GM21367 (cell line): ENCODE data around the gene CSTF1.

Experiments used
- ATAC-seq: cut with Tn5 transposase; IDR thresholded peaks from one replicate; pipeline ENCODE4 v1.9.1; 2021; ENCODE audit not compliant: unreplicated experiment

The CSTF1 gene

GRCh38 chr20:56392132-56392880, at the start of gene CSTF1, which contains the start of gene AURKA:
TSS of gene CSTF1 (plus strand) at chr20:56392645. CDS start at chr20:56395553, 2,908 bp downstream.
TSS of gene AURKA (minus strand) at chr20:56392215. CDS start at chr20:56388197, 4,018 bp downstream.
- ATAC-seq, result peak; percentile 91

GRCh38 chr20:56342783-56343182, 49.7 kb upstream of the CSTF1 start:
- ATAC-seq, result no peak

GRCh38 chr20:56343861-56344381, 48.5 kb upstream of the CSTF1 start:
- peak; percentile 84 for ATAC-seq

GRCh38 chr20:56345911-56346310, 46.5 kb upstream of the CSTF1 start:
- no peak for ATAC-seq

GRCh38 chr20:56347628-56348304, 44.7 kb upstream of the CSTF1 start:
- ATAC-seq, result no peak

- no peak for ATAC-seq
These were observed 44.1 kb upstream of the CSTF1 start for GRCh38 chr20:56348305-56348693.

GRCh38 chr20:56348746-56349145, 43.7 kb upstream of the CSTF1 start:
- no peak for ATAC-seq

- ATAC-seq, result no peak
These were observed 41.6 kb upstream of the CSTF1 start for GRCh38 chr20:56350842-56351241.

- ATAC-seq, result no peak
These were observed 39.9 kb upstream of the CSTF1 start for GRCh38 chr20:56352345-56353055.

GRCh38 chr20:56353356-56353755, 39.1 kb upstream of the CSTF1 start:
- no peak for ATAC-seq

- no peak for ATAC-seq
These were observed 34.4 kb upstream of the CSTF1 start for GRCh38 chr20:56358070-56358469.

- peak; percentile 97 for ATAC-seq
These were observed 33.7 kb upstream of the CSTF1 start, which contains the start of gene FAM210B for GRCh38 chr20:56358600-56359211. TSS of gene FAM210B (plus strand) at chr20:56358974. CDS start at chr20:56359006, 32 bp downstream.

- ATAC-seq, result no peak
These were observed 33.0 kb upstream of the CSTF1 start for GRCh38 chr20:56359212-56360132.

- no peak for ATAC-seq
These were observed 32.1 kb upstream of the CSTF1 start for GRCh38 chr20:56360133-56360907.

GRCh38 chr20:56360908-56361205, 31.6 kb upstream of the CSTF1 start:
- ATAC-seq, result no peak

GRCh38 chr20:56361900-56362299, 30.5 kb upstream of the CSTF1 start:
- no peak for ATAC-seq

GRCh38 chr20:56362833-56363413, 29.5 kb upstream of the CSTF1 start:
- ATAC-seq, result no peak

GRCh38 chr20:56363491-56363890, 29.0 kb upstream of the CSTF1 start:
- ATAC-seq, result no peak
